Caco-2 (cell line): ENCODE measurements around the gene ID1. TPM values are rescaled to one million over a fixed set of nuclear protein-coding genes. Genes with fewer than 3 reads are reported as not detected.
A peak's percentile ranks its signal among the peaks of the same experiment; 100 is the strongest.

Experiments
- BruUV-seq: library from RNA; stranded (reverse); fragments of 400-500 nt; replicated peaks from 2 replicates; lab custom pipeline; 2021; lab: Mats Ljungman, UMichigan
- CTCF ChIA-PET: fragments of 300-600 bp; sonication (Branson Sonifier 250); formaldehyde crosslinking; loops from one replicate; lab custom pipeline; 2022; ENCODE audit warnings: antibody characterized with exemption; lab: Charles Lee
- POLR2A ChIA-PET: fragments of 300-600 bp; sonication (Branson Sonifier 250); formaldehyde crosslinking; loops from one replicate; lab custom pipeline; 2022; ENCODE audit warnings: antibody characterized with exemption; lab: Charles Lee
- DNase-seq, 2 experiments: peaks; one replicate each; pipeline versions ENCODE4 v3.0.0 to v3.0.0-alpha.2; 2020 to 2022
- H3K27me3 ChIP-seq: replicated peaks from 2 replicates; pipeline ENCODE4 v1.6.0; 2011; ENCODE audit warnings: low read length; ENCODE audit not compliant: control insufficient read depth, insufficient read depth
- H3K36me3 ChIP-seq: 2 replicates; pipeline ENCODE4 v1.5.1; 2011; ENCODE audit warnings: low read length; ENCODE audit not compliant: control insufficient read depth, insufficient read depth
- H3K4me1 ChIP-seq: fragments of 250-450 bp; sonication (Bioruptor Pico); 2 replicates; pipeline ENCODE4 v1.5.1; 2020; ENCODE audit warnings: mild to moderate bottlenecking
- H3K4me3 ChIP-seq: 2 replicates; pipeline ENCODE4 v1.5.1; 2011; ENCODE audit warnings: low read depth, mild to moderate bottlenecking, control low read depth, low read length
- H3K9me3 ChIP-seq: fragments of 250-450 bp; sonication (Bioruptor Pico); 2 replicates; pipeline ENCODE4 v1.5.1; 2020; ENCODE audit warnings: mild to moderate bottlenecking, moderate library complexity
- H3K27ac Mint-ChIP-seq: one replicate; pipeline ENCODE4 v1.8.0; 2022; ENCODE audit warnings: mixed read lengths; ENCODE audit not compliant: unreplicated experiment
- H3K27me3 Mint-ChIP-seq: one replicate; pipeline ENCODE4 v1.8.0; 2022; ENCODE audit warnings: mixed read lengths; ENCODE audit not compliant: insufficient read depth, unreplicated experiment
- H3K36me3 Mint-ChIP-seq: one replicate; pipeline ENCODE4 v1.8.0; 2022; ENCODE audit warnings: mild to moderate bottlenecking, mixed read lengths; ENCODE audit not compliant: insufficient read depth, unreplicated experiment
- H3K4me1 Mint-ChIP-seq: one replicate; pipeline ENCODE4 v1.8.0; 2022; ENCODE audit warnings: low read depth, mixed read lengths; ENCODE audit not compliant: unreplicated experiment
- H3K4me3 Mint-ChIP-seq: one replicate; pipeline ENCODE4 v1.8.0; 2022; ENCODE audit warnings: mild to moderate bottlenecking, moderate library complexity, mixed read lengths; ENCODE audit not compliant: unreplicated experiment
- H3K9me3 Mint-ChIP-seq: one replicate; pipeline ENCODE4 v1.8.0; 2022; ENCODE audit warnings: mixed read lengths; ENCODE audit not compliant: unreplicated experiment
- intact Hi-C: fragments of 100-400 bp; cut with micrococcal nuclease; formaldehyde crosslinking; loops from one replicate; pipeline ENCODE4 v1.10.0; 2022; ENCODE audit not compliant: unreplicated experiment
- total RNA-seq: library from RNA; stranded (reverse); gene quantifications from 2 replicates; pipeline ENCODE4 v1.2.3, GENCODE V29; 2022
- TF ChIP-seq, protein P1 (sequence below), 2 experiments: fragments of 200-600 bp in 1 of 2; IDR thresholded peaks; 1 replicate in 1 of 2; 2 replicates in 1 of 2; pipeline versions ENCODE4 v1.5.1 to v1.8.0; 2011 to 2022; ENCODE audit warnings: antibody characterized with exemption in 1 of 2, control low read depth in 1 of 2, inconsistent platforms in 1 of 2, low read depth in 1 of 2, low read length in 1 of 2, mild to moderate bottlenecking in 1 of 2, moderate library complexity in 1 of 2; ENCODE audit not compliant: insufficient read depth in 1 of 2, severe bottlenecking in 1 of 2, unreplicated experiment in 1 of 2

Gene ID1
- total RNA-seq, 1 experiment from 2014 or later = 163 TPM

DNA sequence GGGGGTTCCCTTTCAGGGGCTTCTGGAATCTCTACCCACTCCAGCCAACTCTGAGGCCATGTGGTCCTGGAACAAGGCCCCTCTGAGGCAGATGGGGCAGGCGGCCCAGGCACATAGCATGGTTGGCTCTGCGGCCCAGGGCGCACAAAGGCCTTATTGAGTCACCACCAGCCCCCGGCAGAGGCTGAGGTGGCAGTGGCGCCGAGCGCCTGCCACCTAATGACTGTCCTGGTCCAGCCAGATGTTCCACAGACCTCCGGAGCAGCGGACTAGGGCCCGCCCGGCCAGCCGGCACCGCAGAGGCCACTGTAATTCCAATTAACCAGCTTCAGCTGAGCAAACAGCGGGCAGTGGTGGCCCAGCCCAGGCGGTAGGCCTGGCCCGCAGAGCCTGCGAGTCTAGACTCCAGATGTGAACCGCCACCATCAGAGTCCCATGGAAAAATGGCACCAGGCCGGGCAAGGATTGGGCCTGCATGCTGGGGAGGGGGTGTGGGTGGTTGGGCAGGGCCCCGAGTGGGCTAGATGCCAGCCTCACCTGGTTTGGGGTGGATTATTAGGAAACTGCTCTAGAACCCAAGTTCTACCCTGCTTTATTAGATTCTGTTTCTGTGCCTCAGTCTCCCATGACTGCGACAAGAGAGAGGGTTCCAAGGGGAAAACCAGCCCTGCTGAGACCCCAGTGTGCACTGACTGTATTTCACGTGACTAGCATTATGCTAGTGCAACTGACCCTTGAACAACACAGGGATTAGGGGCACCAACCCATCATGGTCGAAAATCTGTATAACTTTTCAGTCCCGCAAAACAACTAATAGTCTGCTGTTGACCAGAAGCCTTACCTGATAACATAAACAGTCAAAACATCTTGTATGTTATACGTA is 34.1 kb upstream of the ID1 start:
- Mint-ChIP-seq H3K27ac (peak overlapping the region; percentile 98), H3K27me3 (no peaks in the 10 kb centered on the region), H3K4me3 (peak overlapping the region; percentile 87), H3K4me1 (peaks cover 44% of the 10 kb centered on the region), H3K36me3 (peaks cover 78% of the 10 kb centered on the region), H3K9me3 (no peaks in the 10 kb centered on the region)
- peaks cover 24% of the 10 kb centered on the region for H3K4me1 ChIP-seq
- DNase-seq = no peak
- no TSS peak for BruUV-seq
- TF ChIP-seq, protein P1, sequence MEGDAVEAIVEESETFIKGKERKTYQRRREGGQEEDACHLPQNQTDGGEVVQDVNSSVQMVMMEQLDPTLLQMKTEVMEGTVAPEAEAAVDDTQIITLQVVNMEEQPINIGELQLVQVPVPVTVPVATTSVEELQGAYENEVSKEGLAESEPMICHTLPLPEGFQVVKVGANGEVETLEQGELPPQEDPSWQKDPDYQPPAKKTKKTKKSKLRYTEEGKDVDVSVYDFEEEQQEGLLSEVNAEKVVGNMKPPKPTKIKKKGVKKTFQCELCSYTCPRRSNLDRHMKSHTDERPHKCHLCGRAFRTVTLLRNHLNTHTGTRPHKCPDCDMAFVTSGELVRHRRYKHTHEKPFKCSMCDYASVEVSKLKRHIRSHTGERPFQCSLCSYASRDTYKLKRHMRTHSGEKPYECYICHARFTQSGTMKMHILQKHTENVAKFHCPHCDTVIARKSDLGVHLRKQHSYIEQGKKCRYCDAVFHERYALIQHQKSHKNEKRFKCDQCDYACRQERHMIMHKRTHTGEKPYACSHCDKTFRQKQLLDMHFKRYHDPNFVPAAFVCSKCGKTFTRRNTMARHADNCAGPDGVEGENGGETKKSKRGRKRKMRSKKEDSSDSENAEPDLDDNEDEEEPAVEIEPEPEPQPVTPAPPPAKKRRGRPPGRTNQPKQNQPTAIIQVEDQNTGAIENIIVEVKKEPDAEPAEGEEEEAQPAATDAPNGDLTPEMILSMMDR (IDR thresholded peaks at IDR 0.05; ENCODE audit: insufficient read depth in 1 of 2, low read depth in 1 of 2, low read length in 1 of 2, severe bottlenecking in 1 of 2, unreplicated experiment in 1 of 2) = no peak
- intact Hi-C loops = no loop called here
- ChIA-PET CTCF (interaction anchor here (1.1 to 28.6 kb wide), 5 partner anchors 10 to 37 kb away, joined by 4 to 1708 read pairs (median 63); partner anchors contain the start of gene ID1), POLR2A (interaction anchor here (0.9 to 3.8 kb wide), 5 partner anchors 10 to 41 kb away, joined by 4 to 306 read pairs (median 9); partner anchors contain the start of gene ID1)
- peaks cover 4% of the 10 kb centered on the region for H3K36me3 ChIP-seq
- H3K4me3 ChIP-seq = no peak overlapping the region
- H3K9me3 ChIP-seq = no peaks in the 10 kb centered on the region
- H3K27me3 ChIP-seq = no peaks in the 10 kb centered on the region

GRCh38 chr20:31572042-31572700 is 32.9 kb upstream of the ID1 start:
- CTCF ChIA-PET = interaction anchor here (0.7 to 28.6 kb wide), 11 partner anchors 11 to 152 kb away, joined by 3 to 1708 read pairs (median 18); partner anchors contain the start of gene ID1
- H3K27ac Mint-ChIP-seq = peak overlapping the region; percentile 98
- Histone ChIP-seq H3K4me1 (peaks cover 24% of the 10 kb centered on the region), H3K9me3 (no peaks in the 10 kb centered on the region), H3K36me3 (no peaks in the 10 kb centered on the region; the same call in 1 of the 2 replicates), H3K27me3 (no peaks in the 10 kb centered on the region), H3K4me3 (peak overlapping the region; percentile 56)
- peaks cover 76% of the 10 kb centered on the region for H3K36me3 Mint-ChIP-seq
- DNase-seq = no peak
- intact Hi-C loops = loop anchor here (1.0 to 2.0 kb wide), 2 partner anchors 17 to 36 kb away; no protein-coding TSS in a partner anchor
- BruUV-seq = TSS peak; percentile 72
- H3K9me3 Mint-ChIP-seq = no peaks in the 10 kb centered on the region
- H3K4me3 Mint-ChIP-seq = peak overlapping the region; percentile 87
- H3K27me3 Mint-ChIP-seq = no peaks in the 10 kb centered on the region
- POLR2A ChIA-PET = interaction anchor here (0.9 to 3.8 kb wide), 13 partner anchors 9 to 148 kb away, joined by 3 to 306 read pairs (median 8); partner anchors contain the start of gene ID1
- TF ChIP-seq, protein P1 (IDR thresholded peaks at IDR 0.05; ENCODE audit: insufficient read depth in 1 of 2, low read depth in 1 of 2, low read length in 1 of 2, severe bottlenecking in 1 of 2, unreplicated experiment in 1 of 2) = no peak
- H3K4me1 Mint-ChIP-seq = peaks cover 43% of the 10 kb centered on the region
